Kidney capillary endothelial cell (primary cell): ENCODE measurements around the gene COG3.

Source experiments
- DNase-seq: peaks from one replicate; pipeline ENCODE4 v3.0.0-alpha.2; 2018; ENCODE audit warnings: low spot score

COG3 gene

GRCh38 chr13:45503658-45504057 is 38.9 kb downstream of the COG3 start:
- DNase-seq: no peak

DNA sequence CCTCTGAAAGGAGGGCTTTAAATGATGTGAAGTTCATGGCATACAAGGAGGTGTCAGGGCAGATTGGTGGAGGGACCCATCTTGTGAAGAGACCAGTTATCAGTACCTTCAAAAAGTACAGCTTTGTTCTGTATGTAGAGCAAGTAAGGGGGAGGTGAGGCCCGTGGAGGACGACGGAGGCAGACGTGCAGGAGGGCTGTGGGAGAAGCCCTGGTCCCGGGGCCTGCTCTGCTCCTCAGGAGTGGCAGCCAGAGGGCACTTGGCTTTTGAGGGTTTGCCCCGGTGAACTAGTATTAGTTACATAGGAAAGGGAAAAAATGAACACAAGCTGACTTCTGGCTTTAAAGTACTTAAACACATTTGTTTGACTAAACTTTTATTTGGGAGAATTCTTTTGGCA is 42.1 kb downstream of the COG3 start:
- no peak for DNase-seq

DNA sequence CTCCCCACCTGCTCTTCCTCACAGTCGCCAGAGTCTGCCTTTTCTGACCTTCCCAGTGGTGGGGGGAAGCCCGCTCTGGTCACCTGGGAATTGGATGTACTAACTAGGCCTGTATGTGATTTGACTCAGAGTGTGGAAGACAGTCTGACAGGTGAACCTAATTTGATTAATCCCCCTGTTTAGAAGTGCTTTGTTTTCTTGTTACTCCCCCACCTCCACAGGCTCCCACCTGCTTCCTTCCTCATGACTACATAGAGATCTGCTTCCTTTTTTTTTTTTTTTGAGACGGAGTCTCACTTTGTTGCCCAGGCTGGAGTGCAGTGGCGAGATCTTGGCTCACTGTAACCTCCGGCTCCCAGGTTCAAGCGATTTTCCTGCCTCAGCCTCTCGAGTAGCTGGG is 44.0 kb downstream of the COG3 start:
- DNase-seq: no peak

GRCh38 chr13:45510672-45511071 is 45.9 kb downstream of the COG3 start:
- DNase-seq: no peak

DNA sequence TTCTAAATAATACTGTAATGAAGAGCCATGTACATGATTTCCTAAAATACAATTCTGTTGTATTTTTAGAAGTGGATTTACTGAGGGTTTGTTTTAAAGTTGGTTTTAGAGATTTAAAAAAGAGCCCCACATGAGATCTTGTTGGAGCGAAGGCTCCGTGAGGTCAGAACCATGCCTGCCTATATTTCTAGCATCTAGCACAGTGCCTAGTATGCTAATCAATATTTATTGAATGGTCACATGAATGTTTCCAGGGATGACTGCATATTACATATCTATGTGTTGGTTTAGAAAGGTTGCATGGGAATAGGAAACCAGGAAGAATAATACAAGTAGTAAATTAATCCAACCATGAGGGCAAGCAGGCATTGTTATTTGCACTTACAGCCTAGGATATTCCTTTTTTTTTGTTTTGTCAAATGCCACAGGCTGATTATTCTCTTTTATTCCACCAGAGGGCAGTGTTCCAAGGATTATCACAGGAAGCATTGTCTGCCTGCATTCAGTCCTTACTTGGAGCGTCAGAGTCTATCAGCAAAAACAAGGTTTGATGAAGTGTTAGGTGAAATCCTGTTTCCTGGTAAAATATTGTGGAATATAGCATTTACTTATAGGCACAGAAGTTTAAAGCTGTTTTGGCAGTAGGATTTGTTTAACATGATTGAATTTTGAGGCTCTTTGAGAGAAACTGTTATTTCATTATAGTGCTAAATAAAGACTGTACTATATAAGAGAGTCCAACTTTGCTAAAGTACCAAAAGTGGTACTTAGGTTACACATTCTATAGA is 46.8 kb downstream of the COG3 start:
- peak; percentile 86 for DNase-seq

DNA sequence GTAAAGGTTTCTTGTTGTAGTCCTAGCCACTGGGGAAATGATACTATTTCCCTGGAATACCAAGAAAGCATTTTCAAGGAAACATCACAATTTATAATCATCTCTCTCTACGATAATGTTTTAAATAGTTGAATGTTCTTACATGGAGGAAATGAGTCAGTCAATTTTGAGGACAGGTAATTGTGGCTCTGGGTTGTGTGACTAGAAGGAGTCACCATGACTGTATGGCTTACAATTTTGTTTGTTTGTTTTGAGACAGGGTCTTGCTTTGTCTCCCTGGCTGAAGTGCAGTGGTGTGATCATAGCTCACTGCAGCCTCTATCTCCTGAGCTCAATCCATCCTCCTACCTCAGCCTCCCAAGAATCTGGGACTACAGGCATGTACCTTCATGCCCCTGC is 47.4 kb downstream of the COG3 start:
- peak; percentile 84 for DNase-seq

- no peak for DNase-seq
Measured at GRCh38 chr13:45516757-45517156, 52.0 kb downstream of the COG3 start.

- no peak for DNase-seq
Measured at GRCh38 chr13:45518525-45519245, 53.9 kb downstream of the COG3 start.

DNA sequence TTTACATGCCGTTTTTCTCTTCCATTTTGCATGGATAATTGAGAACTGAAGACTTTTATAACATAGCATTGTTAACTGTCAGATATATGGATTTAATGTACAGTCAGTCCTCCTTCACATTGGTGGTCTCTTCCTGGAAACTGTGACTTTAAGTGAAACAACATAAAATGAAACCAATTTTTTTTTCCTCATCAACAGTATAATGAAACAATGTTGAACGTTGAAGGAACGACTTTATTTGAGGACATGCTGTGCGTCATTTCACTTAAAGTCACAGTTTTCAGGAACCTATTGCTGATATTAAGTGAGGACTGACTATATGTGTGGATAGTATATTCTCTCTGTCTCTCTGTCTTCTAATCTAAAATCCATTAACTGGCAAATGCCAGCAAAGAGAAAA is 54.8 kb downstream of the COG3 start:
- DNase-seq: no peak

DNA sequence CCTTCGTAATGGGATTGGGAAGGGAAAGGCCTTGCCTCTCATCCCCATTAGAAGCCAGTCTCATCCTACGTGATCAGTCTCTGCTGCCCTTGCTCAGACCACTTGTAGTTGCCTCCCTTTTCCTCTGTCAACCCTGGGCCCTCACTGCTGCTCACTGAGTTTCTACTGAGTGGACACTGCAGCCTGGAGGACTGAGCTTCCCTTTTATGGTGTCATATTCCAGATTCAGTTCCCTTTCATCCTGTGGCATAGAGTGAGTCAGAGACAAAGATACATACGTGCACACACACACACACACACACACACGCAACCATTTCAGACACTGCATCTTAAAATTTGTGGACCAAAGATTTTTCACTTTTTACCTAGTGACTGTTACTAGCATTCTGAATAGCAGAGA is 56.6 kb downstream of the COG3 start:
- DNase-seq: no peak

DNA sequence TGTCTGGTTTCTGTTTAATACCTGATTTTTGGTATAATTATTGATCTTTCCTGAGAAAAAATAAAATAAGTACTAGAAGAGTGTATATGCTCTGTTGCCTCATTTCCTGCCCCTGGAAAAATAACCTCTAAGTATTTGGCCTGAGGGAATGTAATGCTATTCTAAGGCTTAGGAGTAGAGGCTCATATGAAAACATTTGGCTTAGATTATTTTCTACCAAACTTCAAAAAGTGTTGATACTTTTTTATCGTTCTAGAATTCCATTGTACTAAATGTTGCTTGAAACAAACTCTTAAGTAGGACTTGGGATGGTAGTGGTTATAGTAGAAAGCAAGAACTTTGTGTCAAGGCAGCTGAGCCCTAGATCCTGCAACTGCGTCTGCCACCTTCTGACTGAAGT is 57.8 kb downstream of the COG3 start:
- no peak for DNase-seq

- no peak for DNase-seq
Measured at GRCh38 chr13:45527699-45528462, 63.1 kb downstream of the COG3 start.

GRCh38 chr13:45529758-45530157 is 65.0 kb downstream of the COG3 start:
- DNase-seq: no peak

GRCh38 chr13:45534604-45535003 is 69.9 kb downstream of the COG3 start:
- DNase-seq: no peak

GRCh38 chr13:45536224-45536623 is 71.5 kb downstream of the COG3 start:
- no peak for DNase-seq

DNA sequence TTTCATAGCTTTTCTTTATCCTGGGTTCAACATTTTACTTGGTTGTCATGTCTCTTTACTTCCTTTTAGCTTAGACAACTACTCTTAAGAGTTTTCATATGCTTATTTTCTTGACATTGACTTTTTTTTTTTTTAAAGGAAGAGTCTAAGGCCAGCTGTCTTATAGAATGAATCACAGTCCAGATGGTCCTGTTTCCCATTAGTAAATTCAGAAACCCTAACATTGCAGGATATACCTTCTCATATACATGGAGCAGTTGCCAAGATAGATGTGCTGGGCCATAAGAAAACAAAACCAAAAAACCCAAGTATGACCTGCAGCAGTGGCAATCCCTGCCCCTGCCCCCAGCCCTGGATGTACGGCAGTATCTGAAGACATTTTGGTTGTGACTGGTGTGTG is 72.8 kb downstream of the COG3 start:
- peak; percentile 23 for DNase-seq

DNA sequence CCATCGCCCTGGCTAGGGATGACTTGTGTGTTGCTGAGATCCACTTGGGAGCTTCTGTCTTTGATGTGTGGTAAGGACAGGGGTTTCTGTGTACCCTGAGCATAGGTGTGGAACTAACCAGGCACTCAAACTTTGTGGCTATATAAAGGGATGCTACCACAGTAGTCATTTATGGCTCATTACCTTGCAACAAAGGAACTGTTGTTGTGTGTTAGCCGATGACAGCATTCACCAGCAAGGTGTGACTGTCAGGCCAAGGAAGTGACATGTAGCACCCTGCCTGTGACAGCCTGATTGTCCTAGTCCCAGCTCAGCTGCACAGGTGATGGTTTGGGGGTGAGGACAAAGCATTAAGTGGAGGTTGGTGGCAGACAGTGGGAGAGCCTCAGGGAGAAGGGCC is 73.6 kb downstream of the COG3 start:
- DNase-seq: no peak

- DNase-seq: no peak
Measured at GRCh38 chr13:45540195-45540594, 75.5 kb downstream of the COG3 start.

GRCh38 chr13:45540864-45541263 is 76.1 kb downstream of the COG3 start:
- DNase-seq: no peak

DNA sequence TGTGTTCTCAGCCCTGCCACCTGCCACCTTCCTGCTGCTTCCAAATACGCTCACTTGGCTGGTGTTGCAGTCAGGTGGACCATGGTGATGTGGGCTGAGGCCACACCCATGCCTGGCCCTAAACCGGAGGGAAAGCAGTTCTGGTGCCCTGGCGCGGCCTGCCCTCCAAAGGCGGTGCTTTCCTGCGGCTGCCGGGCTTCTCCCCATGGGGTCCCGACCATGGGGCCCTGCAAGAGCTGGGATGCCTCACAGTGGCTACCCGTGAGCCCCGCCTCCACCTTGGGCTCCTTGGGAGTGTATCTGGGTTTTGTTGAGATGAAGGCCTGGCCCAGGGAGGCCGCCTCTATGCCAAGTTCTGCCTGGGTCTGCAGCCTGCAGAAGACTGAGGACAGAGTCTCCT is 77.1 kb downstream of the COG3 start:
- DNase-seq: no peak

DNA sequence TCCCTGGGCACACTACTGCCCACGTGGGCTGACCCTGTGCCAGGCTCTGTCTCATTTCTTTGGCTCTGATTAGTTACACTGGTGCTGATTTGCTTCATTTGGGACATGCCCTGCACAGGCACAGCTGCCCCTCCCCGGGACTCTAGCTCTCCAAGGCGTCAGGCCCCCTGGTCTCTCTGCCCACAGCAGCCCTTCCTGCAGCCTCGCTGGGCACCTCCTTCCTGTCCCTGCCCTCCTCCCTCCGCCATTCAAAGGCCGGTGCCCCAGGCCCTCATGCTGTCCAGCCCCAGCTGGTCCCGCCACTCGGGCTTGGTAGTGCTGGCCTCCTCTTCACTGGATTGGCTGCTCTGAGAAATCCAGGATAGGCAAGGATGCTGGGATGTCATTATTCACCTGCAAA is 77.7 kb downstream of the COG3 start:
- DNase-seq: no peak

DNA sequence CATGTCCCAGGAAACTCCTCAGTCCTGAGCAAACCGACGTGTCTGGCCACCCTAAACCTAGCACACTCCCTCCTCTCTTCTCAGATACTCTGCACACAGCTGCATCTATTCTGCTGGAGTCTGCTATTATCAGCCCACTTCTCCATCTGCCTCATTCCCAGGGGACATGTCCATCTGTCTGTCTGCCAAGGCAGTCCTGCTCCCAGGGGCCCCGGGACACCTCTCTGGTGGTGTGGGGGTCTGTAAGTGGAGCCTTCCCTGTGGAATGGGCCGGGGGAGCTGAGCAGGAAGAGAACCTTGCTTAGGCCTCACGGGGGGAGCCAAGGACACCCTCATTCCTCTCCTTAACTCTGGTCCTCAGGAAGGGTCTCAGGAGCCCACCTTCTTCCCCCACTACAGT is 78.1 kb downstream of the COG3 start:
- DNase-seq: no peak

DNA sequence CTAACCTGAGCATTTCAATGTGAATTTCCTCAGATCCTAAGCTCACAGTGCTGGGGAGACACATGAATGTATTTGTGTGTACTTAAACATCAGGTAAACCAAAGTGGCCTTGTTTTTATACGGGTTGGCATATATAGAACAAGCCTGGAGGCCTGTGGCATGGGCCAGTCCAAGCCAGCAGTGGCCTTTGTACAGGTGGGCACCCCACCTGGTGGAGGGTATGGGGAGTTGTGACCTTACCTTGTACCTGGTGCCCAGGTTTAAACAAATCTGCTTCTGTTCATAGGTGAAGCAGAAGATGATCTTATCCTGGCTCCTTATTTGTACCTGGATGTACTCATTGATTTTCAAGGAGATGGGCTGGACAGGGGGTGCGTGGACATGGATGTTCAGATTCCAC is 79.8 kb downstream of the COG3 start:
- DNase-seq: no peak
